Activated CD8-positive, alpha-beta memory T cell treated with anti-CD3 and anti-CD28 coated beads, Interleukin-2, amount 50 U/mL, for 1 hour (primary cell): ENCODE data around the gene INAFM1.
A peak's percentile ranks its signal among the peaks of the same experiment; 100 is the strongest.
"Not testable (repeated sequence)": the region's sequence is repeated elsewhere in the genome, so short reads cannot be mapped to it uniquely, and the experiment has no call there.

Source experiments
- DNase-seq: peaks from one replicate; pipeline ENCODE4 v3.0.0-alpha.2; 2020; ENCODE audit errors: extremely low read depth

The INAFM1 gene

DNA sequence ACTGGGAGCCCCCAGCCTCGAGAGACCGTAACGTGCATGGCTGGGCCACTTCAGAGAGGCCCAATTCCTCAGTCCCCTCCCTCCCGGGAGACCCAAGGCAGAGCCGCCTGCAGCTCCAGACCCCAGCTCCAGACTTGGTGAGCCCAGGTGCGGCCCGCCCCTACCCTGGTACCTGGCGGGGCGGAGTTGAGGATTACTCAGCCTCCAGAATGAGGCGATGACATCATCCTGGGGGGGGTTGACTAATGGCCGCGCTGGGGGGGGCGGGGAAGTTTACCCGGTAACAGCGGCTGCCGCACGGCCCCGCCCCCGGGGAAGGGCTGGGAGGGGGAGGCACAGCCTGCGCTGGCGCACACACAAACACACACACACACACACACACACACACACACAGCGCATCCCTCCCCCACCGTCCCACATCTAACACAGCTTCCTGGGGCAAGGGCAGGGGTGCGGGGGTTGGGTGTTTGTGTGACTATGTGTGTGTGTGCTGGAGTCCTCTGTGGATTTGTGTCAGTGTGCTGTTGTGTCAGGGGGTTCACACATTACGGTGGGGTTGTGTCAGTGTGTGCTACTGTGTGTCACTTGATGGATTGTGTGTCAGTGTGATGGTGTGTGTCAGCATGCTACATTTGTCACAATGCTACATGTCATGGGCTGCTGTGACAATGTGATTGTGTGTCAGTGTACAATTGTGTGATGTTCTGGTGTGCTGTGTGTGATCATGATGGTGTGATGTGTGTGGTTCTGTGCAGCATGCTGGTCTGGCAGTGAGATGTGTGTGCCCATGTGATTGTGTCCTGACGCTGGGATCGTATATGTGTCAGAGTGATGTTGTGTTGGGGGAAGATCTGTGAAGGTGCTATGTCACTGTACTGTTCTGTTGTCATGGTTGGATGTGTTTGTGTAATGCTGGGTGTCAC is 33.4 kb upstream of the INAFM1 start:
- peak; percentile 92 for DNase-seq

DNA sequence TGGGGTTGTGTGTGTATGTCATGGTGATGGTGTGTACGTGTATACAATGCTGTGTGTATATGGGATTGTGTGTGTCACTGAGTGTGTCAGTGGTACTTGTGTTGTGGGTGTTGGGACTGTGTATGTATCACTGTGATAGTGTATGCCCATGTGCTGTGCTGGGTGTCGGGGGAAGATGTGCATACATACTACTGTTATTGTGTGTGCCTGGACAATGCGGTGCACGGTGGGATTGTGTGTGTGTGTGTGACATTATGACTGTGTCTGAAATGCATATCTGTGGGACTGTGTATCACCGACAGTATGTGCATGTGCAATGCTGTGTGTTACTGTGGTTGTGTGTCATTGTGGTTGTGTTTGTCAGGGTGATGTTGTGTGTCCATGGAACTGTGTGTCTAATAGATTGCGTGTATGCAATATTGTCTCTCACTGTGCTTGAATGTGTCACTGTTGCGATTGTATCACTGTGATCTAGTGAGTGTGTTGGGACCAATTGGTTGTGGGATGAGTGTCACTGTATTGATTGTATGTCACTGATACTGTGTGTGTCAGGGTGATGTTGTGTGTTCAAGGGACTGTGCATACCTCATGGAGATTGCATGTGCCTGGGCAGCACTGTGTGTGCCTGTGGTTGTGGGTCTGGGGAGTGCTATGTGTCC is 32.6 kb upstream of the INAFM1 start:
- no peak for DNase-seq

DNA sequence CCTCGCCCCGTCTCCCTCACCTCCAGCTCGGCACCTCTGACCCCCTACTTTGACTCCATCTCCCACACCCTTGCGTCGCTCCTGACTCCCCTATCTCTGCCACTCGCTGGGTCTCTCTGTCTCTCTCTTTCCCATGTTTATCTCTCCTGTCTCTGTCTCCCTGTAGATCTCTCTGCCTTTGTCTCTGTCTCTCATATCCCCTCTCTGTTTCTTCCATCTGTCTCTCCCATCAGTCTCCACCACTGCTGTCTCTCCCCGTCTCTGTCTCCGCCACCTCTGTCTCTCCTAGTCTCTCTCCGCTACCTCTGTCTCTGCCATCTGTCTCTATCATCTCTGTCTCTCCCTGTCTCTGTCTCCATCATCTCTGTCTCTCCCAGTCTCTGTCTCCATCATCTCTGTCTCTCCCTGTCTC is 31.3 kb upstream of the INAFM1 start:
- no peak for DNase-seq

DNA sequence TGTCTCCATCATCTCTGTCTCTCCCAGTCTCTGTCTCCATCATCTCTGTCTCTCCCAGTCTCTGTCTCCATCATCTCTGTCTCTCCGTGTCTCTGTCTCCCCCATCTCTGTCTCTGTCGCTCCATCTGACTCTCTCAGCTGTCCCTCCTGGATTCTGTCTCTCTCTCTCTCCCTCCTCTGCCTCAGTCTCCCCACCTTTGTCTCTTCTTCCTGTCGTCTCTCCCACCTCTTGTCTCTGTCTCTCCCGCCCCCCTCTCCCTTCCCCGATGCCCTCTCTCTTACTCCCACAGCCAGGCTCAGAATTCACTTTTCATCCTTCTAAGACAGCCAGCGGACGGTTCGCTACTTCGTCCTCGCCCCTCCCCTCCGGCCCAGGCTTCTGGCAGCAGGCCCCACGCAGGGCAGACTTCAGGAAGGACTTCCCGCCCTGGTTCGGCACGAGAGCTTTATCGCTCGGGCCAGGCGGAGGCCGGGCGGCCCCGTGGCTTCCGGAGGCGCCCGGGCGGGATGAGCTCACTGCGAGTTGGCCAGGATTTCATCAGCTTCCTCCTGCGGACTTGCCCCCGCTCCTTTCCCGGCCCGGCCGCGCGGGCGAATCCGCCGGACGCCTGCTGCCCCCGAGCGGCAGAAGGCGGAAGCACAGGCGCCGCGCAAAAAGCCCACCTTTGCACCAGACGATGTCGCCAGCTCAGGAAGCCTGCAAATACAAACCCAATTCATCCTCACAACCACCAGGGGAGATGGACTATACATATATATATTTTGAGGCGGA is 30.7 kb upstream of the INAFM1 start:
- DNase-seq = peak; percentile 63

DNA sequence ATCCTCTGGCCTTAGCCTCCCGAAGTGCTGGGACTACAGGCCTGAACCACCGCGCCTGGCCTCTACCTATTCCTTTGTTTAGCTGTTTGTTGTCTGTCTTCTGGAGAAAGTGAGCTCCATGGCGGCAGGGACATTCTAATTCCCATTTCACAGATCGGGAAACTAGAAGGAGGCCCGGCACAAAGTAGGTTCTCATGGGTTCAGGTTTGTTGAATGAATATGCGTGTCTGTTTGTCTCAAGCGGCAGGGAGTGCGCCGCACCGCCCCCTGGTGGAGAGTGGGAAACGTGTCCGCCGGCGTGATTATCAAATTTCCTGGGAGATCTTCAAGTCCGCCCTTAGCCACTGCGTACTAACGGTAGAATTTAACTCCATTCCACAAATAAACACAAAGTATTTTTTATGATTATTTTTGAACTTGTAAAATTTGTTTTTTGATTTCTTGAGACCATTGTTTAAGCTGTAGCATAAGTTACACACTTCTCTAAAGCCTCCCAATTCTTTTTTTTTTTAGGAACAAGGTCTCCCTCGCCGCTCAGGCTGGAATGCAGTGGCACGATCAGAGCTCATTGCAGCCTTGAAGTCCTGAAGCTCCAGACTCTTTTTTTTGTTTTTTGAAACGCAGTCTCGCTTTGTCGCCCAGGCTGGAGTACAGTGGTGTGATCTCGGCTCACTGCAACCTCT is 27.2 kb upstream of the INAFM1 start:
- DNase-seq = no peak

DNA sequence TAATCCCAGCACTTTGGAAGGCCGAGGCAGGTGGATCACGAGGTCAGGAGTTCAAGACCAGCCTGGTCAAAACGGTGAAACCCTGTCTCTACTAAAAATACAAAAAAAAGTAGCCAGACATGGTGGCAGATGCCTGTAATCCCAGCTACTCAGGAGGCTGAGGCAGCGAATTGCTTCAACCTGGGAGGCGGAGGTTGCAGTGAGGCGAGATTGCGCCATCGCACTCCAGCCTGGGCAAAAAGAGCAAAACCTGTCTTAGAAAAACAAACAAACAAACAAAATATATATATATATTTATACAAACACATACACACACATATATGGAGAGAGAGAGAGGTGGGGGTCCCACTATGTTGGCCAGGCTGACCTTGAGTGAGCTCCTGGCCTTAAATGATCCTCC is 21.7 kb upstream of the INAFM1 start:
- not testable (repeated sequence) for DNase-seq

DNA sequence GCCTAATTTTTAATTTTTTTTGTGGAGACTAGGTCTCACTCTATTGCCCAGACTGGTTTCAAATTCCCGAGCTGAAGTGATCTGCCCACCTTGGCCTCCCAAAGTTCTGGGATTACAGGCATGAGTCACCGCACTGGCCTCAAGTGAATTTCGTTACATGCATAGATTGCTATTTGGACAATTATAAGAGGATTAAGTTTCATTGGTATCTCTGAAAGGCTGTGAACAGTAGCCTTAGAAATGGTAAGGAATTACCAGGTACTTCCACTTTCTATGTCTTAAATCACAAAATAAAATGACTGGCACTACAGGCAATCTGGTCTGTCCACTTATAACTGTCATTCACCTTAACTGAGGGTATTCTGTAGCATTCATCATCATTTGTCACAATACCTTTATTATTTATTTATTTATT is 21.2 kb upstream of the INAFM1 start:
- no peak for DNase-seq

DNA sequence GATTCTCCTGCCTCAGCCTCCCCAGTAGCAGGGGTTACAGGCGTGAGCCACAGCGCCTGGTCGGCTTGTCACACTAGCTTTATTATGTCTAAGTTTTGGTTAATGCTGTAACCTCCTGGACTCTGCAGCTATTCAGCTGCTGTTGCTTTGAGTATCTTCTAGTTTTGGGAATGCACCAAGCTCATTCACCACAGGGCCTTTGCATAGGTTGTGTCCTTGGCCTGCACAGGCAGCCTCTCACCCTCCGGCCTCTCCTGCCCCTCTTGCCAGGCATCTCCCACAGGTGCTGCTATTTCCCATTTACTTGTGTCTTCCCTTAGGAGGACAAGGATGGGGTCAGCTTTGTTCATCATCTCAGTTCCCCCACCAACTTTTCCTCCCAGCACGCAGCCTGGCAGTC is 20.7 kb upstream of the INAFM1 start:
- DNase-seq = no peak

DNA sequence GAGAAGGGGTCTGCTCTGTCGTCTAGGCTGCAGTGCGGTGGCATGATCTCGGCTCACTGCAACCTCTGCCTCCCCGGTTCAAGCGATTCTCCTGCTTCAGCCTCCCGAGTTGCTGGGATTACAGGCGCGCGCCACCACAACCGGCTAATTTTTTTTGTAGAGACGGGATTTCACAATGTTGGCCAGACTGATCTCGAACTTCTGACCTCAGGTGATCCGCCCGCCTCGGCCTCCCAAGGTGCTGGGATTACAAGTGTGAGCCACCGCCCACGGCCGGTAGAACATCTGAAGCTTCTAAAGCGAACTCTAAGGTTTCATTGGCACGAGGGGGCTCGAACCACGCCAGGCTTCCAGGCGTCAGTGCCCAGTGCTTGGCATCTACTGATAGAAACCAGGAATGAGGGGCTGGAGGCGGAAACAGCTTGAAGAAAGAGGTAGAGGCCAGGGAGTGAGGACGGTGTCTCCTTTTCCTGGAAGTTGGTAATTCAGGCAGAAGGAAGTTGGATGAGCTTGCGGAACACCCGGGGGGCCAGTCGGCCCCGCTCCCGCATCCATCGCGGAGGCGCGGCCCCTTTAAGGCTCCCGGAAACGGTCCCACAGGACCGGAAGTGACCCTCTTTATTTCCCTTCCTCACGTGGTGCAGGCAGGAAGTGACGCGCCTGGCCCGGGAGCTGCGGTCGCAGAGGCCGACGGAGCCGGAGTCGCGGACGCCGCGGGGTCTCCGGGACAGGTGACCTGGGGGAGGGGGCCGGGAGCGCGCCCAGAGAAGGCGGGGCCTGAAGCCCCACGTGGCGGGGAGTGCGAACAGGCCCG is 18.6 kb upstream of the INAFM1 start, which contains the start of gene CCDC9:
TSS of gene CCDC9 (plus strand) at position 647 of the 814 bp plus-strand sequence. CDS start 1,876 bp downstream, outside the sequence.
- DNase-seq = peak; percentile 78

DNA sequence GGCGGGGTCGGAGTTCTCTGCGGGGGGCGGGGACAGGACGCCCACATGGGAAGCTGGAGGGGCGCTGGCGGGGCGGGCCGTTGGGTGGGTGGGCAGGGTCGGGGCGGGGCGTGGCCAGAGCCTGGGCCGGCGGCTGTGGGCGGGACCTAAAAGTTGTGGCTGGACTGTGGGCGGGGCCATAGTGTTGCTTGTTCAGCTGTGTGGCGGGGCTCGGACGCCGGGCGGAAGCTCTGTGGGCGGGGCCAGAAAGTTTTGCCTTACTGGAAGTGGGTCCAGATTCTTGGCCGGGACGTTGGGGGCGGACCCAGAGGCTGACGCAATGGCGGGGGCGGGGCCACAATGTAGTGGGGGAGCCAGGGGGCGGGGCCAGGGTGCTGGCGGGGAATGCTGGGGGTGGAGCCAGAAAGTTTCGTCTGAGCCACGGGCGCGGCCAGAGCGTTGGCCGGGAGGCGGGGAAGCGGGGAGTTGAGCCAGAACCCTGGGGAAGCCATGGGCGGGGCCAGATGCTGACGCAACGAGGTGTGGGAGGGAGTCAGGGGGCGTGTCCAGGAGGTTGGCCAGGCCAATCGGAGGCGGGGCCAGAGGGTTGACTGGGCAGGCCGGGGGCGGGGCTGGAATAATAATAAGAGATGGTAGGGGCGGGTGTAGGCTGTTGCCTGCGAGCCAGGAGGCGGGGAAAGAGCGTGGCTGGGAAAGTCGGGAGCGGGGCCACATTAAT is 17.8 kb upstream of the INAFM1 start:
- peak; percentile 93 for DNase-seq

DNA sequence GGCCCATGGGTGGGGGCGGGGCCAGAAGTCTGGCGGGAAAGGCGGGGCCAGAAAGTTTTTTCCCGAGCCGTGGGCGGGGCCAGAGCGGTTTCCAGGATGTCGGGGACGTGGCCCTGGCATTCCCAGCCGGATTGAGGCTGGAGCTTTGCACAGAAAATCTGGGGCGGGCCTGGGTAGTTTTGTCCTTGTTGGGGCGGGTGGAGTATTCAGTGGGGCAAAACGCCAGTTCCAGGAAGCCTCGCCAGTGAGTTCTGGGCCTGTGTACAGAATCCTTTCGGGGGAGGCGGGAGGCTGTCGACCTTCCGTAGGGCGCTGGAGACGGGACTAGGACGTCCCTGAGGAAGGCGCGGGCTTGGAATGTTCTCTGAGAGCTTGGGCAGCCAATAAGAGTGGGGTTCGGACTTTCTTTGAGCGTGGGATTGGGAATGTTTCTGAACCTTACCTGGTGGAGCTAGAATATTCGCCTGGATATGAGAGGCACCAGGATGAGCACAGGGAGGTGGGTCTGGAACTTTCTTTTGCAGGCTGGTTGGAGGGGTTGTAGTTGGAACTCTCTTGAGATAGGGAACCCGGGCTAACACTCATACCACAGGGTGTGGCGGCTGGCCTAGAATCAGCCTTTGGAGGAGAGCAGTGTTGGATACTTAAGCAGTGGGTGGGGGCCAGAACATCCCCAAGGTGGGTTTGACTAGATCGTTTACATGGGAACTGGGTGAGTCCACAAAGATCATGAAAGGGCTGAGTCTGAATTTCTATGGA is 17.1 kb upstream of the INAFM1 start:
- no peak for DNase-seq

DNA sequence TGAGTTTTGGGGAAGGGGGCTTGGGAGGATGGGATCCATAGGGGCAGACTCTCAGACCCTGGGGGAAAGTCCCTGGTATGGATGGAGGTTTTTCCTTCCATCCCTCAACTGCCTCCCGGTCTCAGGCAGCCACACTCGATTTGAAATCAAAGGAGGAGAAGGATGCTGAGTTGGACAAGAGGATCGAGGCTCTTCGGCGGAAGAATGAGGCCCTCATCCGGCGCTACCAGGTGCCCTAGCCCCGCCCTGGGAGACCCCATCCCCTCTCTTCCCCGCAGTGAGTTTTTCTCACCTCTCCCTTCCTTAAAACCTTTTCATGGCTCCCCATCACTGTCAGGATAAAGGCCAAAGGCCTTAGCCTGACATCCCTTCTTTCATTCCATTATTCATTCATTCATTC is 16.3 kb upstream of the INAFM1 start:
- no peak for DNase-seq

DNA sequence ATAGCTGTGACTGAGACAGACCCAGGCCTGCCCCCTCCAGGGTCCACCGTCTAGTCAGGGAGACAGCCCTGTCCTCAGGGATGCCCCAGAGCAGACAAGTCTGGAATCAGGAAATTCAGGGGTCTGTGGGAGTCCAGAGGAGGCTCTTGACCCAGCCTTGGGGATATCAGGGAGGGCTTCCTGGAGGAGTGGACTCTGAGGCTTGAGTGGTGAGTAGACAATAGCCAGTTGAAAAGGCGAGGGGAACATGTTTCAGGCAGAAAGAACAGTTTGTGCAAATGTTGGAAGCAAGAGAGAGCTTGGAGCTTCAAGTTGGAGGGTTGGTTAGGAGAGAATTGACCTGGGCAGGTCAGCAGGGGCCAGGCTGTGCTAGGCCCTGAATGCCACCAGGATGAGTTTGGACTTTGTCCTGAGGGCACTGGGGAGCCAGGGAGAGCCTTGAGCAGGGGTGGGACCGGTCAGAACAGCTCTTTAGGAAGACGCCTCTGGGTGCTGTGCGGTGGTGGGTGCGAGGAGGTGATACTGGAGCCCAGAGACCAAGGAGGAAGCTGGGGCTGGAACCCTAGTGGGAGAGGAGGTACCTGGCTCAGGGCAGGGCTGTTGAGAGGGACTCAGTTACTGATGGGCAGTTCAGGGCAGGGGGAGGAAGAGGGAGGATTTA is 15.7 kb upstream of the INAFM1 start:
- DNase-seq = no peak

DNA sequence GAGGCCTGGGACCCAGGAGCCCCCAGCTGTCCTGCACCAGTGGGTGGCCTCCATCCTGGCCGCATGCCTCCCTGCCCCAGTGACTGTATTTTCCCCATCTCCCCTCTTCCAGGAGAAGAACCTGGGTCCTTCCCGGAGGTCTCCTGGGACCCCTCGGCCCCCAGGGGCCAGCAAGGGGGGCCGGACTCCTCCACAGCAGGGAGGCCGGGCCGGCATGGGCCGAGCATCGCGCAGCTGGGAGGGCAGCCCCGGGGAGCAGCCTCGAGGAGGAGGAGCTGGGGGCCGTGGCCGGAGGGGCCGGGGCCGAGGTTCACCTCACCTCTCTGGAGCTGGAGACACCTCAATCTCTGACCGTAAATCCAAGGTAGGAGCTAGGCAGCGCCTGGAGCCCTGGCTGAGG is 14.2 kb upstream of the INAFM1 start:
- DNase-seq = no peak

DNA sequence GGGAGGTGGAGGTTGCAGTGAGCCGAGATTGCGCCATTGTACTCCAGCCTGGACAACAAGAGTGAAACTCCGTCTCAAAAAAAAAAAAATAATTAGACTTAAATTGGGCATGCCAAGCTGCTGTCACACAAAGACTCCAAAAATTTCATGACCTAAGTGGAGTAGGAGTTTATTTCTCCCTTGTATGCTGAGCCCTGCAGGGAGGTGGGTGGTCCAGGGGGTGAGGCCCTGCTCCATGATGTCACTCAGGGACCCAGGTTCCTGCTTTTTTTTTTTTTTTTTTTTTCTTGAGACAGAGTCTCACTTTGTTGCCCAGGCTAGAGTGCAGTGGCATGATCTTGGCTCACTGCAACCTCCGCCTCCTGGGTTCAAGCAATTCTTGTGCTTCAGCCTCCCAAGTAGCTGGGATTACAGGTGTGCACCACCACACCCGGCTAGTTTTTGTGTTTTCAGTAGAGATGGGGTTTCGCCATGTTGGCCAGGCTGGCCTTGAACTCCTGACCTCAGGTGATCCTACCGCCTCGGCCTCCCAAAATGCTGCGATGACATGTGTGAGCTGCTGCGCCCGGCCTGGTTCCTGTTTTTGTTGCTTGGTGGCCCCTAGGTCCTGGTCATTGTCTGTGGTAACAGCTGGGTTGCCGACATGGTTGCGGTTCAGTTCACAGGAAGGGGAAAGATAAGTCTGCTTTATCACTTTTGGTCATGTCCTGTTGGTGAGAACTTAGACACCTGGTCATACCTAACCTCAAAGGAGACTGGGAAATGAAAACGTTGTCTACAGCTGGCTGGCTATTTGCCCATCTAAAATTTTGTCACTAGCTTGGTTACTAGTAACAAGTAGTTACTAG is 12.5 kb upstream of the INAFM1 start:
- DNase-seq = not testable (repeated sequence)

DNA sequence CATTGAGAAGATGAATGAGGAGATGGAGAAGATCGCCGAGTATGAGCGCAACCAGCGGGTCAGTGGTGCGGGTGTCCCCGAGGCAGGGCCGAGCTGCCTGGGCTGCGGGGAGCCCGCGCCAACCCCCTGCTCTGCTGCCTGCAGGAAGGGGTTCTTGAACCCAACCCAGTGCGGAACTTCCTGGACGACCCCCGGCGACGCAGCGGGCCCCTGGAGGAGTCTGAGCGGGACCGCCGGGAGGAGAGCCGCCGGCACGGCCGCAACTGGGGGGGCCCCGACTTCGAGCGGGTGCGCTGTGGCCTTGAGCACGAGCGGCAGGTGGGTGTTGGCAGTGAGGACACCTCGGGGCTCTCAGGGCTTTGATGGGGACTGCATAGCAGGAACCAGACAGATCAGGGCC is 10.1 kb upstream of the INAFM1 start:
- no peak for DNase-seq

DNA sequence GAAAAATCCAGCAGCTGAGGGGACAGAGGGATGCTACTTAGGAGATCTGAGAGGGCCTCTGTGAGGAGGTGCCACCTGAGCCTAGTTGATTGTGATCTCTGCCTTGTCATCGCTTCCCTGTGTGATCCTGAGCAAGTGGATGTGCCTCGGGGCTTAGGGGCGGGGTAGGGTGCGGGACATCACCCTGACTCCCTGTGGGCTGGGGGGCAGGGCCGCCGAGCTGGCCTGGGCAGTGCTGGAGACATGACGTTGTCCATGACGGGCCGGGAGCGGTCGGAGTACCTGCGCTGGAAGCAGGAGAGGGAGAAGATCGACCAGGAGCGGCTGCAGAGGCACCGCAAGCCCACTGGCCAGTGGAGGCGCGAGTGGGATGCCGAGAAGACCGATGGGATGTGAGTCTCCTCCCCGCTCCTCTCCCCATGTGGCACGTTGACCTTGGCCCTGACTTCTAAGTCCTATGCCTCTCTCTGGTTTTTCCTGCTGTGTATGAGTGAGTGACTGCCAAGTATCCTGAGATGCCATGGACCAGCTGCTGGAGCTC is 8.2 kb upstream of the INAFM1 start:
- DNase-seq = no peak

DNA sequence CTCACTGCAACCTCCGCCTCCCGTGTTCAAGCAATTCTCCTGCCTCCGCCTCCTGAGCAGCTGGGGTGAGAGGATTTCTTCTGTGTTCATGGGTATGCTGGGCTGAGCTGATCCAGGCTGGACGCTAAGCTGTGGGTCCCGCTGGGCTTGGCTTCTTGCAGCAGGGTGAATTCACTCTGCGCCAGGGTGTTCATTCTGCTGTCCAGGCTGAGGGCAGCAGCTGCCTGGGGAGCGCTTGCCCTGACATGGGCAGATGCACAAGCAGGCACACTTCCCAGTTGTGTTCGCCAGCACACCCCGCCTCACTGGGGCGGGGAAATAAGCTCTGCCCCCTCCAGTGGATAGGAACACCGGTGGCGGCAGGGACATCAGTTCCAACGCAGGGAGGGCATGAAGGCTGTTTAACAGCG is 7.3 kb upstream of the INAFM1 start:
- DNase-seq = no peak
